Measurements from ENCODE around the gene URB2. TPM values are rescaled to one million over a fixed set of nuclear protein-coding genes. Genes with fewer than 3 reads are reported as not detected.

Gene URB2
- 10 to 100 TPM in 2 of 4 donors, 1 to 10 TPM in 2; 8.7 to 13.1 (median 10.0) TPM for total RNA-seq

- H3K9me3 ChIP-seq = no peaks in the 10 kb centered on the region
- H3K36me3 ChIP-seq = peaks cover 0 to 3% (median 0%) of the 10 kb centered on the region in 3 donors
- peak within 1 kb of the TSS; percentile 83 to 95 (median 86) for H3K27ac ChIP-seq
- no peaks in the 10 kb centered on the region for H3K27me3 ChIP-seq
- peaks cover 0 to 52% (median 21%) of the 10 kb centered on the region in 4 donors for H3K4me1 ChIP-seq
- WGBS, 2 donors = 0 to 1% methylated on average over 15 to 41 of the region's 97 CpGs
- DNase-seq (ENCODE audit: low spot score in 2 of 2) = peak; percentile 52 to 62
- TF ChIP-seq POLR2A (IDR thresholded peaks at IDR 0.05) (peak in 1 of 2 donors; percentile 27), EP300 (IDR thresholded peaks at IDR 0.05) (peak in 1 of 2 donors; percentile 61), CTCF (IDR thresholded peaks at IDR 0.05) (peak in 2 of 5 experiments; percentile 34 to 53)
- H3K4me3 ChIP-seq = peak within 1 kb of the TSS; percentile 61 to 94 (median 80)
These were observed at the start of gene URB2, which contains the start of gene TAF5L for GRCh38 chr1:229625915-229626831. Gene URB2 (plus strand): TSS chr1:229626247. CDS start chr1:229627634, 1,387 bp downstream. Gene TAF5L (minus strand): TSS chr1:229626122. CDS start chr1:229614482, 11,640 bp downstream.

DNA sequence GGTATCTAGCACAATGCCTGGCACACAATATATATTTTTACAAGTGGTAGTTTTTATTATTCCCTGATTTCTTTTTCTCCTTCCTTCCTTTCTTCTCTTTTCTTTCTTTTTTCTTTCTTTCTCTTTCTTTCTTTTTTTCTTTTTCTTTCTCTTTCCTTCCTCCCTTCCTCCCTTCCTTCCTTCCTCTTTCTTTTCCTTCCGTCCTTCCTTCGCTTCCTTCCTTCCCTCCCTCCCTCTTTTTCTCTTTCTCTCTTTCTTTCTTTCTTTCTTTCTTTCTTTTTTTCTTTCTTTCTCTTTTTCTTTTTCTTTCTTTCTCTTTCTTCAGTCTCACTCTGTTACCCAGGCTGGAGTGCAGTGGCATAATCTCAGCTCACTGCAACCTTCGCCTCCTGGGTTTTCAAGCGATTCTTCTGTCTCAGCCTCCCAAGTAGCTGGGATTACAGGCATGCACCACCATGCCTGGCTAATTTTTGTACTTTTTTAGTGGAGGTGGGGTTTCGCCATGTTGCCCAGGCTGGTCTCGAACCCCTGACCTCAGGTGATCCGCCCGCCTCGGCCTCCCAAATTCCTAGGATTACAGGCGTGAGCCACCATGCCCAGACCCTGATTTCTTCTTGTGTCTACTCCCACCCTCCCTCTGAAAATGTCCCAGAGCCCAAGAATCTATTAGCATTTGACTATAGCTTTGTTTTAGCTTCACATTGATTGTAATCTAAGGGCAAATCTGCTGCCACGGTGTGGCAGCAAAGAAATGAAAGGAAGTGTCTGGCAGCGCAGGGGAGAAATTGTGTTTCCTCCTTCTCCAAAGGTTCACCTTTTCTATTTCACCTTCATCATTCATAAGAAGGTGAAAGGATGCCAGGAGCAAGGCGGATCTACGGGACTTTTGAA lies 47.6 kb upstream of the URB2 start:
- DNase-seq (ENCODE audit: low spot score in 2 of 2) = no peak
- H3K27ac ChIP-seq = peak overlapping the region in 3 of 4 donors; percentile 9 to 78 (median 39)
- 65 to 68% methylated on average over 14 of the region's 14 CpGs for WGBS, 2 donors

GRCh38 chr1:229579059-229579673 lies 46.9 kb upstream of the URB2 start:
- H3K4me1 ChIP-seq = peaks cover 0 to 29% (median 2%) of the 10 kb centered on the region in 4 donors
- TF ChIP-seq CTCF (IDR thresholded peaks at IDR 0.05) = no peak
- TF ChIP-seq POLR2A (IDR thresholded peaks at IDR 0.05) = no peak
- peak in 1 of 2 donors; percentile 27 for TF ChIP-seq EP300 (IDR thresholded peaks at IDR 0.05)
- no peaks in the 10 kb centered on the region for H3K36me3 ChIP-seq
- peak overlapping the region in 1 of 4 donors; percentile 8 for H3K4me3 ChIP-seq
- peak in 1 of 2 donors; percentile 34 for DNase-seq (ENCODE audit: low spot score in 2 of 2)
- peak overlapping the region in 3 of 4 donors; percentile 9 to 78 (median 45) for H3K27ac ChIP-seq
- 9 to 14% methylated on average over 9 of the region's 9 CpGs for WGBS, 2 donors
- no peaks in the 10 kb centered on the region for H3K9me3 ChIP-seq
- H3K27me3 ChIP-seq = no peaks in the 10 kb centered on the region

More for the DNA sequence above, 47.6 kb upstream of the URB2 start:
- H3K4me3 ChIP-seq = peak overlapping the region in 1 of 4 donors; percentile 8
- TF ChIP-seq EP300 (IDR thresholded peaks at IDR 0.05) (no peak), POLR2A (IDR thresholded peaks at IDR 0.05) (no peak), CTCF (IDR thresholded peaks at IDR 0.05) (no peak)
- H3K9me3 ChIP-seq = no peaks in the 10 kb centered on the region
- peaks cover 0 to 29% (median 2%) of the 10 kb centered on the region in 4 donors for H3K4me1 ChIP-seq
- no peaks in the 10 kb centered on the region for H3K36me3 ChIP-seq
- no peaks in the 10 kb centered on the region for H3K27me3 ChIP-seq

DNA sequence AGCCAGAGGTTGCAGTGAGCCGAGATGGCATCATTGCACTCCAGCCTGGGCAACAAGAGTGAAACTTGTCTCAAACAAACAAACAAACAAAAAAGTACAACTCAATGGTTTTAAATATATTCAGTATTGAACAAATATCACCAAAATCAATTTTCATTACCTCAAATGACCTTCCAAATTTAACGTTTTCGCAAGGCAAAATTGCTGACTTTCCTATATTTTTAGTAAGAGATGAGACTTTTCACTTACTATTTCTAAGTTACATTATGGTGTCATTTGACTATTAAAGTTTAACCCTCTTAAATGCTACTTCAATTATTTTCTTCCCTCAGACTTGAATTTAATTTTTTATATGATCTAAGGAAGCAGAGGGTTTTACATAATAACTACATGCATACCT lies 44.6 kb upstream of the URB2 start:
- no peaks in the 10 kb centered on the region for H3K27me3 ChIP-seq
- H3K9me3 ChIP-seq = no peaks in the 10 kb centered on the region
- no peaks in the 10 kb centered on the region for H3K36me3 ChIP-seq
- no peak overlapping the region for H3K4me3 ChIP-seq
- peaks cover 0 to 29% (median 2%) of the 10 kb centered on the region in 4 donors for H3K4me1 ChIP-seq
- no peak overlapping the region for H3K27ac ChIP-seq
- WGBS, 2 donors = 78 to 83% methylated on average over 3 of the region's 3 CpGs
- TF ChIP-seq POLR2A (IDR thresholded peaks at IDR 0.05) (no peak), EP300 (IDR thresholded peaks at IDR 0.05) (no peak), CTCF (IDR thresholded peaks at IDR 0.05) (no peak)
- no peak for DNase-seq (ENCODE audit: low spot score in 2 of 2)

Data from tibial nerve (tissue), 4 donors.